Astrocyte of the cerebellum (primary cell): ENCODE measurements around the gene SIRT7.

ENCODE experiments used
- DNase-seq: peaks from one replicate; pipeline ENCODE4 v3.0.0-alpha.2; 2011; ENCODE audit warnings: low read depth
- H3K4me3 ChIP-seq: 2 replicates; pipeline ENCODE4 v1.5.1; 2011; ENCODE audit warnings: mild to moderate bottlenecking, low read depth, low read length, moderate library complexity
- in situ Hi-C: cut with HindIII; loops from 2 replicates; pipeline ENCODE4 v1.10.0; 2017; ENCODE audit warnings: low sequenced_read_pairs
- TF ChIP-seq, protein P1 (sequence below): IDR thresholded peaks from 2 replicates; pipeline ENCODE4 v1.5.1; 2012; ENCODE audit warnings: low read length, low read depth, moderate library complexity, mild to moderate bottlenecking; ENCODE audit errors: missing control alignments

SIRT7 gene

DNA sequence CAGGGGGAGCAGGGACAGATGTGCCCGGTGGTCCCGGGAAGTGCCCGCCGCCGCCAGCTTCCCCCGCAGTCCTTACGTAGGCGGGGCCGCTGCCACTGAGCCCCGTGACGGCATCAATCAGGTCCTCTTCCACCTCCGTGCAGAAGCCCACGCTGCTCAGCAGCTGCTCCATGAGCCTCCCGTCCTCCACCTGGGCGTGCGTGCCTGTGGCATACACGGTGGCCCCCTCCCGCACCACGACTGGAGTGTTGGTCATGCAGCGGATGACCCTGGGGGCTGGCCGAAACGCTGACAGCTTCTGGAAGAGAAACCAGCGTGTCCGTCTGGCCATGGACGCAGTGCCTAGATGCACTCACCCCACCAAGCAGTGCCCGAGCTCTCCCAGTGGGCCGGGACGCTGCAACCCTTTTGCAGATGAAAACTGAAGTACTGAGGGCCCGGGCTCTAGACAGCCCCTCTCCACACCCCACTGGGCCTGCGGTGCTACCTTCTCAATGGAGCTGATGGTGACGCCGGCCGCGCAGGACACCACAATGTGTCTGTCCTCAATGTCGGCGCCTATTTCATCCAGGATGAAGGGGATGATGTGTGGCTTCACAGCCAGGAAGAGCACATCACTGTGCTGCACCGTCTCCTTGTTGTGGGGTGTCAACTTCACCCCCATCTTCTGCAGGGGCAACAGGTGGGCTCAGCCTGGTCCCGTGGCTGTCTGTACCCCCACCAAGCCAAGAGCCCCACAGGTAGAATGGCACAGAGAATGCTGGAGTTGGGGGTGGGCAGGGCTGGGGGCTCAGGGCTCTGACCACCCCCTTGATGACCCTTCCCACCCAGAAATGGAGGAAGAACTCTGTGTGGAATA lies 17.1 kb upstream of the SIRT7 start:
- TF ChIP-seq, protein P1, sequence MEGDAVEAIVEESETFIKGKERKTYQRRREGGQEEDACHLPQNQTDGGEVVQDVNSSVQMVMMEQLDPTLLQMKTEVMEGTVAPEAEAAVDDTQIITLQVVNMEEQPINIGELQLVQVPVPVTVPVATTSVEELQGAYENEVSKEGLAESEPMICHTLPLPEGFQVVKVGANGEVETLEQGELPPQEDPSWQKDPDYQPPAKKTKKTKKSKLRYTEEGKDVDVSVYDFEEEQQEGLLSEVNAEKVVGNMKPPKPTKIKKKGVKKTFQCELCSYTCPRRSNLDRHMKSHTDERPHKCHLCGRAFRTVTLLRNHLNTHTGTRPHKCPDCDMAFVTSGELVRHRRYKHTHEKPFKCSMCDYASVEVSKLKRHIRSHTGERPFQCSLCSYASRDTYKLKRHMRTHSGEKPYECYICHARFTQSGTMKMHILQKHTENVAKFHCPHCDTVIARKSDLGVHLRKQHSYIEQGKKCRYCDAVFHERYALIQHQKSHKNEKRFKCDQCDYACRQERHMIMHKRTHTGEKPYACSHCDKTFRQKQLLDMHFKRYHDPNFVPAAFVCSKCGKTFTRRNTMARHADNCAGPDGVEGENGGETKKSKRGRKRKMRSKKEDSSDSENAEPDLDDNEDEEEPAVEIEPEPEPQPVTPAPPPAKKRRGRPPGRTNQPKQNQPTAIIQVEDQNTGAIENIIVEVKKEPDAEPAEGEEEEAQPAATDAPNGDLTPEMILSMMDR: no peak
- in situ Hi-C loops: no loop called here
- H3K4me3 ChIP-seq: no peak overlapping the region

DNA sequence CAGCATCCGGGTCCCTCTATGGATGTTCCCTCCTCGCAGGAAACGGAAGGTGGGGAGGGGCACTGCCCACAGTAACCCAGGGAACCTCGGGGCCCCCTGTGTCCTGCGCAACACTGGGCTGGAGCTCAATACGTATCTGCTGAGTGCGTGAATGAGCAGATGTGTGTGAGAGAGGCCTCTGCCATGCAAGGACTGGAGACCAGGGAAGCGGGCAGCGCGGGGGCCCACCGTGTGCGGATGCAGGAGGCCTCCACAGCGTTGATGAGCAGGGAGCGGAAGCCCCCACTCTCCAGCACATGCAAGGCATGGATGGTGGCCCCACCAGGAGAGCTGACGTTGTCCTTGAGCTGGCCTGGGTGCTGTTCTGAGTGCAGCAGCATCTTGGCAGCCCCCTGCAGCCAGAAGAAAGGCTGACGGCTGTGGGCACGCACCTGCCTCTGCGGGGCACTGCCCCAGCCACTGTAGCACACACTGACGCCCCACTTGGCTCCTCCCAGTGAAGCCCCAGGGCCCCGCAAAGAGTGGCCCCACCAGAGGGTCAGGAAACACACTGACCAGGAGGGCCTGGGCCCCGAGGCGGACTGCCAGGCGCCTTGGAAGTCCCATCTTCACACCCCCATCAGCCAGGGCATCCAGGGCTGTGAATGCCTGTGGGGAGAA lies 16.3 kb upstream of the SIRT7 start:
- TF ChIP-seq, protein P1: no peak
- no peak for DNase-seq
- in situ Hi-C loops: no loop called here
- no peak overlapping the region for H3K4me3 ChIP-seq

More for the DNA sequence above, 17.1 kb upstream of the SIRT7 start:
- no peak for DNase-seq

DNA sequence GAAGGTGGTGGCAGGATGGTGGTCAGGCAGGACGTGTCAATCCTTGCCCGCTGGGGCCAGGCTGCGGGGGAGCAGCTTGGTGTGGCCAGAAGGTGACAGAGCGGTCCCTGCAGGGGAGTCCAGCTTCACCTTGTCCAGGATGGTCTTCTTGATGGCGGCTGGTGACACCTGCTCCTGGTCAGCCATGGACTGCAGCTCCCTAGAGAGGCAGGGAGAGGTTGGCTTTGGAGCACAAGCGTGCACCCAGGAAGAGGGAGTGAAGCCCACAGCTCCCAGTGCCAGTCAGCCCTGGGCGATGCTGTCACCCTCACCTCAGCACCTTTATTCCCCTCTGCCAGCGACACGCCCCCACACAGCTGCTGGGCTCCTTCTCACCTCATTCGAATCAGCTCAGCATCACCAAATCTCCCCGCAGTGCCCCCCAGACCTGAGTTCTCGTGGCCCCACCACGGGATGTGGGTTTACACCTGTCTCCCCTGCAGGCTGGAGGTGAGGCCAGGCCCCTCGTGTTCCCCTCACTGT lies 15.3 kb upstream of the SIRT7 start:
- in situ Hi-C loops: no loop called here
- TF ChIP-seq, protein P1: no peak
- no peak overlapping the region for H3K4me3 ChIP-seq
- DNase-seq: no peak

DNA sequence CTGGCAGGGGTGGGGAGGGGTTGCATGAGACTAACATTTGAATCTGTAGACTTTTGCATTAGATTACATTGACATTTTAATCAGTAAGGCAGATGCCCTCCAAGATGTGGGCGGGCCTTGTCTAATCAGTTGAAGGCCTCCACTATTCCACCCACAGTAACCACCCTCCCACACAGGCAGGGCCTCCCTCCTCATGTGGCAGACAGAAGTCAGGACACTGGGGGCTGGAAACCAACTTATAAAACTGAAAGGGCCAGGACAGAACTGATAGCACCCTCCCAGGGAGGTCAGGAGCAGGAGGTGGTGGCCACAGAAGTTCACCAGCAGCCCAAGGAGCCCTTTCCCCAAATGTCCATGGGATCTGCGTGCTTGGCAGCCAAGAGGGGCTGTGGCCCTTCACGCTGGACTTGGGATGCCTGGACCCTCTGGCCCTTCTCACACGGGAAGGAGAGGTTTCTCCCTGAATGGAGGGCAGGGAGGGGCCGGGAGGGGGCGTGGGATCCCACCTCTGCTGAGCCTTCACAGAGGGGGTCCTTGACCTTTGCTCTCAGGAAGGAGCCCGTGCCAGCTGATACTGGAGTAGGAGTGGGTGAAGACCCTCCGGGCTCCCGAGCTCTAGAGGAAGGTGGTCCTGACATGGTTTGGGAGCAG lies 14.5 kb upstream of the SIRT7 start:
- DNase-seq: no peak
- in situ Hi-C loops: no loop called here
- H3K4me3 ChIP-seq: no peak overlapping the region
- TF ChIP-seq, protein P1: no peak

DNA sequence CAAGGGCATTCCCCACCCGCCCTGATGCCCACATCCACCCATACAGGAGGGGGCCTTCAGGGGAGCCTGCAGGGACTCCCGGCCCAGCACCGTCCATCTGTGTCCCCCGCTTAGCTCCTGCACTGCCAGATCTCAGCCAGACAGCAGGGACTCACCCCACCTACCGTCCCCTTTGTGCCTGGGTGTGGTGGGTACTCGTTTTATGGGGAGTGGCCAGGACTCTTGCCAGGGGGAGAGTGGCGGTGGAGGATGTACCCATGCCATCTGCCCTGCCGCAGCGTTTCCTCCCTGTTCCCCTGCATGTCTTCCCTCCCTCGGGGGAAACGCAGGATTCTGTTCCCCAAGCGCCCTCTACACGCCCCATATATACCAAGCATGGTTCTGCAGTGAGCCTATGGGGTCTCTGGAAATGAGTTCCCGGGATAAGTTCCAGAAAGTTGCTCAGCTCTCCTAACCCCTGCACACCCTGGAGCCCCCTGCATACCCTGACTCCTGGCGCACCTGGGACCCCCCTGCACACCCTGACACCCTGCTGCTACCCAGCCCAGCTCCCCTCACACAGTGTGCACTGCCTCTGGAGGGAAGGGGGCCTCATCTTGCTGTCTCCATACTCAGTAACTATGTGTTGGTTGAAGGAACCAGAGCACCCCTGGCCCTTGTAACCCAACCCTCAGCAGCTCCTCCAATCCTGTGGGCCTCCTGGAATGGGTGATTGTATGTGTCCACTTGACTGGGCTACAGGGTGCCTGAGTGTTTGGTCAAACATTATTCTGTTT lies 13.8 kb upstream of the SIRT7 start:
- TF ChIP-seq, protein P1: no peak
- no peak overlapping the region for H3K4me3 ChIP-seq
- in situ Hi-C loops: no loop called here
- DNase-seq: no peak

DNA sequence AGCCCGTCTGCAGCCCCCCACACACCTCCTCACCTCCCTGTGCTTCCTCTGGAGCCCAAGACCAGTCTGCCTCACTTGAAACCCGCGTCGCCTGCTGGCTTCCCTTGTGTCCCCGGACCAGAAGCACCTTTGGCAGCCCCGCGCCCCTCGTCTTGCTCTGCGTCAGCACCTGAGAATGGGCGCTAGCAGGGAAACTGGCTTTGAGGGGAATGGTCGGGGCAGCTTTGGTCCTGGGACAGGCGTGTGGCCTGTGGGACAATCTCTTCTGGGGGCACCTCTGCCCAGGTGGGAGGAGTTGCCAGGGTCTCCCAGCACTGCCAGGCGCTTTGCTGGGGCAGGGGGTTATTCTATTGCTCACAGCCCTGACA lies 13.2 kb upstream of the SIRT7 start:
- no peak overlapping the region for H3K4me3 ChIP-seq
- no peak for DNase-seq
- TF ChIP-seq, protein P1: no peak
- in situ Hi-C loops: no loop called here
